Neural progenitor cell (in vitro differentiated cells): ENCODE results near the gene CDC25C.

ENCODE experiments used
- EZH2 ChIP-seq: fragments of 200-600 bp; sonication (generic); IDR thresholded peaks from 2 replicates; pipeline ENCODE4 v1.6.1; 2017; ENCODE audit warnings: antibody characterized with exemption, mild to moderate bottlenecking, moderate library complexity
- TF ChIP-seq, protein P1 (sequence below): fragments of 200-600 bp; sonication (generic); IDR thresholded peaks from 2 replicates; pipeline ENCODE4 v1.5.1; 2017; ENCODE audit warnings: antibody characterized with exemption, mild to moderate bottlenecking

DNA sequence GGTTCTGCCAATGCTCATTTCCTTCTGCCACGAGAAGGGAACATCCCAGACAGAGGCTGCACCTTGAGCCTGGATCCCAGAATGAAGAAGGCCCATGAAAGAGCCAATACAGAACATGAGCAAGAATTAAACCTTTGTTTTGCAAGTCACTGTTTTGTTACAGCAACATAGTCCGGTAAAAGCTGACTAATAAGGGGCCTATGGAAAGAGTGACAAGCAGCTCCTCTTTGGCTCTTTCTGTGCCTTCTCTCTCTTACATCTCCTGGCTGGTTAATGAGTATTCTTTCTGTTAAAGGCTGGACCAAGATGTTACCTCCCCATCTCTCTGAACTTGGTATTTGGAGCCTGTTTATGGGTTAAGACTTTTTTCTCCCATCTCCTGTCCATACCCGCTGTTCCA, 68.0 kb downstream of the CDC25C start:
- TF ChIP-seq, protein P1, sequence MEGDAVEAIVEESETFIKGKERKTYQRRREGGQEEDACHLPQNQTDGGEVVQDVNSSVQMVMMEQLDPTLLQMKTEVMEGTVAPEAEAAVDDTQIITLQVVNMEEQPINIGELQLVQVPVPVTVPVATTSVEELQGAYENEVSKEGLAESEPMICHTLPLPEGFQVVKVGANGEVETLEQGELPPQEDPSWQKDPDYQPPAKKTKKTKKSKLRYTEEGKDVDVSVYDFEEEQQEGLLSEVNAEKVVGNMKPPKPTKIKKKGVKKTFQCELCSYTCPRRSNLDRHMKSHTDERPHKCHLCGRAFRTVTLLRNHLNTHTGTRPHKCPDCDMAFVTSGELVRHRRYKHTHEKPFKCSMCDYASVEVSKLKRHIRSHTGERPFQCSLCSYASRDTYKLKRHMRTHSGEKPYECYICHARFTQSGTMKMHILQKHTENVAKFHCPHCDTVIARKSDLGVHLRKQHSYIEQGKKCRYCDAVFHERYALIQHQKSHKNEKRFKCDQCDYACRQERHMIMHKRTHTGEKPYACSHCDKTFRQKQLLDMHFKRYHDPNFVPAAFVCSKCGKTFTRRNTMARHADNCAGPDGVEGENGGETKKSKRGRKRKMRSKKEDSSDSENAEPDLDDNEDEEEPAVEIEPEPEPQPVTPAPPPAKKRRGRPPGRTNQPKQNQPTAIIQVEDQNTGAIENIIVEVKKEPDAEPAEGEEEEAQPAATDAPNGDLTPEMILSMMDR = no peak
- no peak for TF ChIP-seq EZH2
